H9 (cell line): ENCODE results near the gene PRSS16. TPM values are rescaled to one million over a fixed set of nuclear protein-coding genes. Genes with fewer than 3 reads are reported as not detected.

Source experiments
- DNase-seq: peaks from one replicate; pipeline ENCODE4 v3.0.0-alpha.2; 2017
- H2AFZ ChIP-seq: one replicate; pipeline ENCODE4 v1.6.1; 2013; ENCODE audit warnings: mild to moderate bottlenecking, low read length, control low read depth, moderate library complexity
- H2AK5ac ChIP-seq: 2 replicates; pipeline ENCODE4 v1.6.1; 2013; ENCODE audit warnings: low read length, control low read depth, mixed read lengths; ENCODE audit not compliant: insufficient read length
- H2BK120ac ChIP-seq: one replicate; pipeline ENCODE4 v1.6.1; 2013; ENCODE audit warnings: low read depth, mild to moderate bottlenecking, low read length, control low read depth, inconsistent platforms; ENCODE audit not compliant: poor library complexity, severe bottlenecking
- H2BK12ac ChIP-seq: 2 replicates; pipeline ENCODE4 v1.6.1; 2013; ENCODE audit warnings: low read length, control low read depth, mixed read lengths, low read depth; ENCODE audit not compliant: insufficient read length
- H2BK15ac ChIP-seq: 2 replicates; pipeline ENCODE4 v1.6.1; 2013; ENCODE audit warnings: low read depth, low read length, control low read depth
- H2BK20ac ChIP-seq: one replicate; pipeline ENCODE4 v1.6.1; 2013; ENCODE audit warnings: low read depth, mild to moderate bottlenecking, low read length, control low read depth, inconsistent platforms; ENCODE audit not compliant: poor library complexity, severe bottlenecking
- H2BK5ac ChIP-seq: 2 replicates; pipeline ENCODE4 v1.6.1; 2013; ENCODE audit warnings: low read length, control low read depth, mixed read lengths; ENCODE audit not compliant: insufficient read length
- H3K14ac ChIP-seq: 2 replicates; pipeline ENCODE4 v1.6.1; 2013; ENCODE audit warnings: low read length, control low read depth; ENCODE audit not compliant: insufficient read depth
- H3K18ac ChIP-seq: 2 replicates; pipeline ENCODE4 v1.6.1; 2013; ENCODE audit warnings: low read depth, mild to moderate bottlenecking, mixed read lengths, low read length, control low read depth; ENCODE audit not compliant: insufficient read length
- H3K23ac ChIP-seq: 2 replicates; pipeline ENCODE4 v1.6.1; 2013; ENCODE audit warnings: low read length, control low read depth, mixed read lengths, low read depth; ENCODE audit not compliant: insufficient read length
- H3K23me2 ChIP-seq: 2 replicates; pipeline ENCODE4 v1.6.1; 2013; ENCODE audit warnings: low read depth, mild to moderate bottlenecking, mixed read lengths, low read length, control low read depth; ENCODE audit not compliant: insufficient read length, poor library complexity, severe bottlenecking
- H3K27ac ChIP-seq: 2 replicates; pipeline ENCODE4 v1.5.1; 2013; ENCODE audit warnings: low read length, control low read depth, mixed read lengths, low read depth; ENCODE audit not compliant: insufficient read length
- H3K27me3 ChIP-seq: 2 replicates; pipeline ENCODE4 v1.6.1; 2013; ENCODE audit warnings: low read length, control low read depth, inconsistent platforms; ENCODE audit not compliant: insufficient read depth
- H3K4ac ChIP-seq: 2 replicates; pipeline ENCODE4 v1.6.1; 2013; ENCODE audit warnings: low read depth, mild to moderate bottlenecking, control low read depth, inconsistent platforms, low read length, moderate library complexity
- H3K4me1 ChIP-seq: 2 replicates; pipeline ENCODE4 v1.6.1; 2013; ENCODE audit warnings: low read length, control low read depth, inconsistent platforms; ENCODE audit not compliant: insufficient read depth
- H3K4me2 ChIP-seq: 2 replicates; pipeline ENCODE4 v1.6.1; 2013; ENCODE audit warnings: low read length, control low read depth, mixed read lengths; ENCODE audit not compliant: insufficient read length, insufficient read depth
- H3K56ac ChIP-seq: 2 replicates; pipeline ENCODE4 v1.6.1; 2013; ENCODE audit warnings: low read depth, mild to moderate bottlenecking, mixed read lengths, low read length, control low read depth; ENCODE audit not compliant: insufficient read length
- H3K79me1 ChIP-seq: 2 replicates; pipeline ENCODE4 v1.6.1; 2013; ENCODE audit warnings: low read depth, mild to moderate bottlenecking, moderate library complexity, low read length, control low read depth, inconsistent platforms; ENCODE audit not compliant: insufficient read depth, poor library complexity, severe bottlenecking
- H3K79me2 ChIP-seq: 2 replicates; pipeline ENCODE4 v1.6.1; 2013; ENCODE audit warnings: low read length, control low read depth, inconsistent platforms; ENCODE audit not compliant: insufficient read depth
- H3K9ac ChIP-seq: 2 replicates; pipeline ENCODE4 v1.6.1; 2013; ENCODE audit warnings: low read length, control low read depth, mixed read lengths; ENCODE audit not compliant: insufficient read length; ENCODE audit errors: extremely low read depth
- H3K9me3 ChIP-seq: one replicate; pipeline ENCODE4 v1.6.1; 2013; ENCODE audit warnings: low read depth, low read length, inconsistent platforms; ENCODE audit not compliant: control insufficient read depth
- H3T11ph ChIP-seq: one replicate; pipeline ENCODE4 v1.6.1; 2013; ENCODE audit warnings: mild to moderate bottlenecking, low read length, control low read depth, inconsistent platforms
- H4K20me1 ChIP-seq: one replicate; pipeline ENCODE4 v1.6.1; 2013; ENCODE audit not compliant: control insufficient read depth, insufficient read length, insufficient read depth
- H4K5ac ChIP-seq: 2 replicates; pipeline ENCODE4 v1.6.1; 2013; ENCODE audit warnings: low read depth, mild to moderate bottlenecking, mixed read lengths, low read length, control low read depth; ENCODE audit not compliant: insufficient read length
- H4K8ac ChIP-seq: replicated peaks from 2 replicates; pipeline ENCODE4 v1.6.1; 2013; ENCODE audit warnings: low read length, control low read depth, mixed read lengths, low read depth; ENCODE audit not compliant: insufficient read length
- H4K91ac ChIP-seq: 2 replicates; pipeline ENCODE4 v1.6.1; 2013; ENCODE audit warnings: low read depth, mild to moderate bottlenecking, moderate library complexity, mixed read lengths, low read length, control low read depth; ENCODE audit not compliant: insufficient read length
- H3K27ac Mint-ChIP-seq, 3 experiments: 2 replicates in 2 of 3; 3 replicates in 1 of 3; pipeline ENCODE4 v1.8.0; 2020 to 2021; ENCODE audit warnings: mixed read lengths in 3 of 3, mild to moderate bottlenecking in 1 of 3, moderate library complexity in 1 of 3
- H3K27me3 Mint-ChIP-seq: 2 replicates; pipeline ENCODE4 v1.8.0; 2021; ENCODE audit warnings: low read depth, mild to moderate bottlenecking, moderate library complexity, mixed read lengths
- H3K36me3 Mint-ChIP-seq, 3 experiments: 2 replicates in 2 of 3; 3 replicates in 1 of 3; pipeline ENCODE4 v1.8.0; 2020 to 2021; ENCODE audit warnings: low read depth in 3 of 3, mixed read lengths in 3 of 3; ENCODE audit not compliant: insufficient read depth in 1 of 3
- H3K4me1 Mint-ChIP-seq, 2 experiments: 2 replicates each; pipeline ENCODE4 v1.8.0; 2020; ENCODE audit warnings: mixed read lengths in 2 of 2
- H3K4me3 Mint-ChIP-seq, 2 experiments: 2 replicates in 1 of 2; 3 replicates in 1 of 2; pipeline ENCODE4 v1.8.0; 2020 to 2021; ENCODE audit warnings: mild to moderate bottlenecking in 2 of 2, mixed read lengths in 2 of 2, moderate library complexity in 1 of 2
- H3K9me3 Mint-ChIP-seq, 2 experiments: 2 replicates in 1 of 2; 3 replicates in 1 of 2; pipeline ENCODE4 v1.8.0; 2020; ENCODE audit warnings: mild to moderate bottlenecking in 2 of 2, mixed read lengths in 2 of 2, moderate library complexity in 1 of 2
- WGBS: extraction: QIAGEN DNeasy Blood & Tissue Kit; methylation state at CpG from one replicate; pipeline ENCODE4 v1.1.7; 2013; ENCODE audit warnings: missing lambda C conversion rate, low lambda C conversion rate, mixed read lengths; ENCODE audit not compliant: insufficient read length; ENCODE audit errors: extremely low coverage; 5-methylcytosine and 5-hydroxymethylcytosine counted together
- total RNA-seq: library from RNA; stranded (reverse); gene quantifications from 2 replicates; pipeline ENCODE4 v1.2.1, GENCODE V29; 2021
- TF ChIP-seq, protein P1 (sequence below): fragments of 200-600 bp; sonication (generic); conservative IDR thresholded peaks from 3 replicates; pipeline ENCODE4 v1.8.0; 2021; ENCODE audit warnings: antibody characterized with exemption, mild to moderate bottlenecking

PRSS16 gene
- total RNA-seq, 1 experiment from 2014 or later, result 14.8 TPM

DNA sequence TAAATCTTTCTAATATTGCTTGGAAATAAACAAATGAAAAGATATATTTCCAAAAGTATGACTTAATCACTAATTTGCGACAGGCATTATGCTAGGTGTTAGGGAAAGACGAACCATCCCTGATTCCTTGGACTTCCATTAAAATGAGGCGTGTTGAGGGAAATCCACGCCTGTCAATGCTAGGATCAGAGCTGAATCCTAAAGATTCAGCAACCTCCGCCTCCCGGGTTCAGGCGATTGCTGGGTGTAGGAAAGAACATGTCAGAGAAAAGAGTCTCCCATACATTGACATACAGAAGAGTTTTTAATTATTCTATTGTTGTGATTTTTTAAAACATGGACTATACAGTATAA is 16.8 kb upstream of the PRSS16 start:
- no peak overlapping the region for H3K27ac ChIP-seq
- no CpG with 5 or more reads among the region's 7 CpGs for WGBS

More for the DNA sequence above, 16.8 kb upstream of the PRSS16 start:
- H3K79me1 ChIP-seq, result no peaks in the 10 kb centered on the region
- no peak overlapping the region for H4K8ac ChIP-seq
- peaks cover 0 to 3% of the 10 kb centered on the region in 2 experiments; a peak in 1 of 5 replicates for H3K9me3 Mint-ChIP-seq
- no peak overlapping the region for H2AFZ ChIP-seq
- no peaks in the 10 kb centered on the region for H3K9me3 ChIP-seq
- H3K56ac ChIP-seq, result no peak overlapping the region
- H3K27me3 Mint-ChIP-seq, result peaks cover 4% of the 10 kb centered on the region; the same call in 1 of the 2 replicates
- H2BK5ac ChIP-seq, result no peak overlapping the region
- no peak overlapping the region for H3K4ac ChIP-seq
- H2BK12ac ChIP-seq, result no peak overlapping the region
- H3K4me2 ChIP-seq, result peak overlapping the region; percentile 85
- H3K18ac ChIP-seq, result no peak overlapping the region
- H3K23me2 ChIP-seq, result peaks cover 2% of the 10 kb centered on the region
- H4K20me1 ChIP-seq, result no peaks in the 10 kb centered on the region
- peak overlapping the region; percentile 73 to 86 for H3K4me3 Mint-ChIP-seq
- peaks cover 16% of the 10 kb centered on the region in 2 experiments for H3K4me1 Mint-ChIP-seq
- DNase-seq, result no peak
- H3K27me3 ChIP-seq, result no peaks in the 10 kb centered on the region
- H3T11ph ChIP-seq, result no peak overlapping the region
- no peak overlapping the region; a peak in 1 of 7 replicates for H3K27ac Mint-ChIP-seq
- no peaks in the 10 kb centered on the region; the same call in 1 of the 2 replicates for H3K4me1 ChIP-seq
- no peaks in the 10 kb centered on the region for H3K79me2 ChIP-seq
- H2BK120ac ChIP-seq, result no peak overlapping the region
- no peak overlapping the region for H4K91ac ChIP-seq
- H2AK5ac ChIP-seq, result no peak overlapping the region
- peak overlapping the region; percentile 16 for H3K9ac ChIP-seq
- H2BK20ac ChIP-seq, result no peak overlapping the region
- H4K5ac ChIP-seq, result no peak overlapping the region
- H3K23ac ChIP-seq, result no peak overlapping the region
- no peak overlapping the region for H3K14ac ChIP-seq
- no peak overlapping the region for H2BK15ac ChIP-seq
- TF ChIP-seq, protein P1, sequence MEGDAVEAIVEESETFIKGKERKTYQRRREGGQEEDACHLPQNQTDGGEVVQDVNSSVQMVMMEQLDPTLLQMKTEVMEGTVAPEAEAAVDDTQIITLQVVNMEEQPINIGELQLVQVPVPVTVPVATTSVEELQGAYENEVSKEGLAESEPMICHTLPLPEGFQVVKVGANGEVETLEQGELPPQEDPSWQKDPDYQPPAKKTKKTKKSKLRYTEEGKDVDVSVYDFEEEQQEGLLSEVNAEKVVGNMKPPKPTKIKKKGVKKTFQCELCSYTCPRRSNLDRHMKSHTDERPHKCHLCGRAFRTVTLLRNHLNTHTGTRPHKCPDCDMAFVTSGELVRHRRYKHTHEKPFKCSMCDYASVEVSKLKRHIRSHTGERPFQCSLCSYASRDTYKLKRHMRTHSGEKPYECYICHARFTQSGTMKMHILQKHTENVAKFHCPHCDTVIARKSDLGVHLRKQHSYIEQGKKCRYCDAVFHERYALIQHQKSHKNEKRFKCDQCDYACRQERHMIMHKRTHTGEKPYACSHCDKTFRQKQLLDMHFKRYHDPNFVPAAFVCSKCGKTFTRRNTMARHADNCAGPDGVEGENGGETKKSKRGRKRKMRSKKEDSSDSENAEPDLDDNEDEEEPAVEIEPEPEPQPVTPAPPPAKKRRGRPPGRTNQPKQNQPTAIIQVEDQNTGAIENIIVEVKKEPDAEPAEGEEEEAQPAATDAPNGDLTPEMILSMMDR, result no peak
- no peaks in the 10 kb centered on the region; a peak in 1 of 7 replicates for H3K36me3 Mint-ChIP-seq
